A549 (cell line): ENCODE measurements around the gene ASB13. TPM values are rescaled to one million over a fixed set of nuclear protein-coding genes. Genes with fewer than 3 reads are reported as not detected.

Experiments
- ATAC-seq, 2 experiments: fragments of 200-7000 bp in 1 of 2; fragments of >200 bp in 1 of 2; cut with Nextera tagmentation in 1 of 2; cut with Tn5 transposase in 1 of 2; 3 replicates each; pipeline versions ENCODE4 v1.8.0 to v1.9.1; 2018 to 2020; ENCODE audit warnings: mild to moderate bottlenecking in 1 of 2, moderate library complexity in 1 of 2
- CTCF ChIA-PET: fragments of 300-600 bp; sonication (Branson Sonifier 250); formaldehyde crosslinking; extraction: SDS; loops from one replicate; lab custom pipeline; 2021; ENCODE audit warnings: antibody characterized with exemption, inconsistent platforms; lab: Yijun Ruan, JAX
- POLR2A ChIA-PET: fragments of 350-600 bp; formaldehyde crosslinking; extraction: SDS; loops from one replicate; lab custom pipeline; 2021; ENCODE audit warnings: antibody characterized with exemption, inconsistent platforms; lab: Yijun Ruan, JAX
- DNase-seq, 2 experiments: peaks; one replicate each; pipeline versions ENCODE4 v3.0.0 to v3.0.0-alpha.2; 2011 to 2016; ENCODE audit warnings: low read depth in 1 of 2, low spot score in 1 of 2
- FAIRE-seq: peaks from 2 replicates; lab custom pipeline; 2011; peaks lifted over from hg19 to GRCh38; lab: Jason Lieb, UNC
- H3K27ac ChIP-seq, 2 experiments: fragments of >200 bp; sonication (Bioruptor Twin); formaldehyde crosslinking; 3 replicates each; pipeline ENCODE4 v1.5.1; 2016 to 2017
- H3K4me1 ChIP-seq: fragments of >200 bp; sonication (Bioruptor Twin); formaldehyde crosslinking; 3 replicates; pipeline ENCODE4 v1.6.1; 2016
- H3K4me2 ChIP-seq: fragments of >200 bp; sonication (Bioruptor Twin); formaldehyde crosslinking; 3 replicates; pipeline ENCODE4 v1.6.1; 2016
- H3K4me3 ChIP-seq: fragments of >200 bp; sonication (Bioruptor Twin); formaldehyde crosslinking; 3 replicates; pipeline ENCODE4 v1.5.1; 2016
- H3K9me3 ChIP-seq: fragments of >200 bp; sonication (Bioruptor Twin); formaldehyde crosslinking; 3 replicates; pipeline ENCODE4 v1.6.1; 2016
- BHLHE40 ChIP-seq: IDR thresholded peaks from 2 replicates; pipeline ENCODE4 v1.6.1; 2012; ENCODE audit warnings: low read depth, low read length, inconsistent platforms
- CBX2 ChIP-seq: fragments of 200-600 bp; sonication (generic); IDR thresholded peaks from 2 replicates; pipeline ENCODE4 v1.6.1; 2016; ENCODE audit warnings: low read depth, mild to moderate bottlenecking, borderline replicate concordance
- CTCF ChIP-seq: fragments of >200 bp; sonication (Bioruptor Twin); formaldehyde crosslinking; IDR thresholded peaks from 3 replicates; pipeline ENCODE4 v1.5.1; 2016
- E2F6 ChIP-seq: IDR thresholded peaks from 2 replicates; pipeline ENCODE4 v1.6.1; 2012; ENCODE audit warnings: low read depth, borderline replicate concordance
- FOSL2 ChIP-seq, 2 experiments: fragments of 450-650 bp in 1 of 2; fragments of >200 bp in 1 of 2; sonication (Bioruptor Twin) in 1 of 2; formaldehyde crosslinking; IDR thresholded peaks; 2 replicates each; pipeline versions ENCODE4 v1.5.0 to v1.6.1; 2016 to 2020; ENCODE audit warnings: mild to moderate bottlenecking in 1 of 2, moderate library complexity in 1 of 2
- HDAC2 ChIP-seq: fragments of 200-600 bp; sonication (generic); IDR thresholded peaks from 2 replicates; pipeline ENCODE4 v1.6.1; 2016
- HES2 ChIP-seq: fragments of >200 bp; sonication (Bioruptor Twin); formaldehyde crosslinking; IDR thresholded peaks from 2 replicates; pipeline ENCODE4 v1.6.1; 2016
- JUN ChIP-seq, 2 experiments: fragments of >200 bp; sonication (Bioruptor Twin); formaldehyde crosslinking; IDR thresholded peaks; 2 replicates in 1 of 2; 3 replicates in 1 of 2; pipeline ENCODE4 v1.6.1; 2016 to 2017
- MAFK ChIP-seq: fragments of 450-650 bp; IDR thresholded peaks from 2 replicates; pipeline ENCODE4 v1.6.1; 2014; ENCODE audit not compliant: partially characterized antibody
- MAX ChIP-seq: IDR thresholded peaks from 2 replicates; pipeline ENCODE4 v1.6.1; 2012
- MAZ ChIP-seq: fragments of 150-350 bp; IDR thresholded peaks from 2 replicates; pipeline ENCODE4 v1.6.1; 2014; ENCODE audit warnings: antibody characterized with exemption, low read depth, low read length, borderline replicate concordance
- POLR2A ChIP-seq: IDR thresholded peaks from 2 replicates; pipeline ENCODE4 v1.6.1; 2012; ENCODE audit warnings: mild to moderate bottlenecking, low read length
- RAD21 ChIP-seq, 2 experiments: fragments of >200 bp in 1 of 2; sonication (Bioruptor Twin) in 1 of 2; formaldehyde crosslinking in 1 of 2; IDR thresholded peaks in 1 of 2; conservative IDR thresholded peaks in 1 of 2; 2 replicates in 1 of 2; 3 replicates in 1 of 2; pipeline ENCODE4 v1.6.1; 2012 to 2018; ENCODE audit warnings: inconsistent platforms in 1 of 2
- SREBF2 ChIP-seq: fragments of 450-650 bp; IDR thresholded peaks from 2 replicates; pipeline ENCODE4 v1.6.1; 2014; ENCODE audit warnings: mild to moderate bottlenecking, moderate library complexity
- ZC3H11A ChIP-seq: fragments of 450-650 bp; IDR thresholded peaks from 2 replicates; pipeline ENCODE4 v1.6.1; 2014; ENCODE audit warnings: antibody characterized with exemption, mild to moderate bottlenecking
- ZFP36 ChIP-seq: fragments of 450-650 bp; IDR thresholded peaks from 2 replicates; pipeline ENCODE4 v1.6.1; 2014; ENCODE audit warnings: borderline replicate concordance; ENCODE audit not compliant: partially characterized antibody
- WGBS: methylation state at CpG from one replicate; pipeline ENCODE4 v1.1.6; 2017; ENCODE audit errors: missing lambda C conversion rate; 5-methylcytosine and 5-hydroxymethylcytosine counted together
- polyA plus RNA-seq, 4 experiments: library from polyadenylated mRNA; depleted of rRNA in 3 of 4; stranded (reverse); fragments of >200 nt; fragmentation: RNase III in 1 of 4; extraction: RNeasy Plus Mini Kit Qiagen cat#74134 plus additional on column Dnase treatment in 1 of 4; gene quantifications; 2 replicates in 3 of 4; 3 replicates in 1 of 4; pipeline ENCODE4 v1.2.3, GENCODE V29; 2011 to 2017
- TF ChIP-seq, protein P1 (sequence below): fragments of 200-600 bp; sonication (generic); IDR thresholded peaks from 2 replicates; pipeline ENCODE4 v1.6.1; 2016; ENCODE audit warnings: antibody characterized with exemption, mild to moderate bottlenecking, moderate library complexity

The ASB13 gene
- polyA plus RNA-seq, 2 of the 4 experiments (the other 2 are of a cell fraction) = 10.9 to 12.9 TPM

DNA sequence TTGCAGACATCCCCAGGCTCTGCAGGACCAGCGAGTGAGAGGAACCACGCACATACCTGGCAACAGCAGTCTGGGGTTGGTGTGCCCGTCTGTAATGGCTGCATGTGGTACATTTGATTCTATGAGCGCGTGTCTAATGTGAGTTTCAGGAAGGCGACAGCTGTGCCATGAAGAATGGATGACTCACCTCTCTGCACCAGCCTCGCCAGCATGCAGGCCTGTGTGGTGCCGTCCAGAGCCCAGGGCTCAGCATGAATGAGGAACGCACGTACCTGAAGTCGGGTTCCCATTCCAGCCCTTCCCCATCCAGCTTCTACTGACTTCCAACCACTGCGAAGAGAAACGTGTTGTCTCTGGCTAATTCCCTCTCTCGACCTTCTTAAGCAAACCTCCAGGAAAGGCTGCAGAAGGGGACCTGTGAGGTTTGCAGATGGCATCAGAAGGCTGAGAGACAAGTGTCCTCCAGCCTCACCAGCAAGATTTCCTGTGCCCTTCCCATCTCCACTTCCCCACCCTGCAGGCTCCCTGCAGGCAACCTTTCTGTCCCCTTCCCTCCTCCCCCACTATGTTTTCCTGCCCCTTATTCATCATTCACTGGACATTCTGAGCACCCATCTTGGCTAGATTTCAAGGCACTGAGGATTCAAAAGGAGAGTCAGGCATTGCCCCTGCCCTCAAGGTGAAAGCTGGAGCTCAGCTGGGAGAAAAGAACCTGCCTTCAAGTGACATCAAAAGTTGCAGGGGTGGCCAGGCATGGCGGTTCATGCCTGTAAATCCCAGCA lies 54.3 kb downstream of the ASB13 start:
- peak overlapping the region; percentile 51 for H3K4me2 ChIP-seq
- peaks cover 68% of the 10 kb centered on the region for H3K4me1 ChIP-seq
- ChIA-PET CTCF (interaction anchor here (1.2 to 15.5 kb wide), 7 partner anchors 10 to 170 kb away, joined by 3 to 432 read pairs (median 6); no protein-coding TSS in a partner anchor), POLR2A (no interaction called here)
- peak overlapping the region; percentile 88 to 91 for H3K27ac ChIP-seq
- FAIRE-seq (no peak), DNase-seq (no peak), ATAC-seq (no peak)
- WGBS = 72% methylated on average over 15 of the region's 15 CpGs
- no peak for TF ChIP-seq ZFP36
- TF ChIP-seq HES2 = no peak
- peak; percentile 37; the same call in 1 of the 2 replicates for TF ChIP-seq MAX
- 0 out of 2 replicates have a peak, but pooled peaks have one; percentile 30 for TF ChIP-seq FOSL2 (IDR thresholded peaks at IDR 0.05)
- peak; percentile 62 for TF ChIP-seq FOSL2 (CRISPR knock-in tag; IDR thresholded peaks at IDR 0.05)
- H3K4me3 ChIP-seq = no peak overlapping the region
- H3K9me3 ChIP-seq = no peaks in the 10 kb centered on the region

DNA sequence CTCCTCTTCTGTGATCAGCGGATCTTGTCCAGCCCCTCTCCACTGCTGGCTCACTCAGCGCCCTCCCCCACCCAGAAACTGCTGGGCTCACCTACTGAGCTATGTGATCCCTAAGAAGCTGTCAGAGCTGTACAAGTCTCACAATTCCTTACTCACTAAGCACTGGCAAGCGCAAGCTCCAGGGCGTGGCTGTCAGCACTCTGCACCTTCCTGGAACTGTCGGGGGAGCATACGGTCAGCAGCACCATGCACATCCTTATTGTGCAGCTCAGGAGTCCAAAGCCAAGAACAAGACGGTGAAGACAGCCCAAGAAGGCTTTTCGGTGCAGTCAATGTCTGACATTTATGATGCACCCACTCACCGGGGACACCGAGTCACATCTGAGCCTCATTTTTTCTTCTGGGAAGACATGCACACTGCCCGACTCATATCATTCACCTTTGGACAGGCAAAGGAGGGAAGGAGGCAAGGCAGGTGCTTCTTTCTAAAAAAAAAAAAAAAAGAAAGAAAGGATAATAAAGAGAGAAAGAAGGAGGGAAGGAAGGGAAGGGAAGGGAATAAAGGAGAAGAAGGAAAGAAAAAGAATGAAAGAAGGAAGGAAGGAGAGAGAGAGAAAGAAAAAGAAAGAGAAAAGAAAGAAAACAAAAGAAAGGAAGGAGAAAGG lies 56.3 kb downstream of the ASB13 start:
- FAIRE-seq (no peak), DNase-seq (peak; percentile 74 to 81), ATAC-seq (peak; percentile 78 to 82)
- H3K4me2 ChIP-seq = peak overlapping the region; percentile 94
- TF ChIP-seq HDAC2 (peak; percentile 35; the same call in 1 of the 2 replicates), CTCF (no peak), E2F6 (peak; percentile 14; the same call in 1 of the 2 replicates), MAFK (no peak), BHLHE40 (no peak), SREBF2 (no peak), POLR2A (peak; percentile 16; the same call in 1 of the 2 replicates), JUN (IDR thresholded peaks at IDR 0.05) (0 out of 5 replicates have a peak, but pooled peaks have one; percentile 19 to 27), ZC3H11A (no peak), MAX (peak; percentile 65), RAD21 (conservative IDR thresholded peaks at IDR 0.05 in 1 of 2, IDR thresholded peaks at IDR 0.05 in 1 of 2) (peak in 1 of 2 experiments; percentile 15; a peak in 1 of 5 replicates), CBX2 (no peak), MAZ (no peak)
- TF ChIP-seq, protein P1, sequence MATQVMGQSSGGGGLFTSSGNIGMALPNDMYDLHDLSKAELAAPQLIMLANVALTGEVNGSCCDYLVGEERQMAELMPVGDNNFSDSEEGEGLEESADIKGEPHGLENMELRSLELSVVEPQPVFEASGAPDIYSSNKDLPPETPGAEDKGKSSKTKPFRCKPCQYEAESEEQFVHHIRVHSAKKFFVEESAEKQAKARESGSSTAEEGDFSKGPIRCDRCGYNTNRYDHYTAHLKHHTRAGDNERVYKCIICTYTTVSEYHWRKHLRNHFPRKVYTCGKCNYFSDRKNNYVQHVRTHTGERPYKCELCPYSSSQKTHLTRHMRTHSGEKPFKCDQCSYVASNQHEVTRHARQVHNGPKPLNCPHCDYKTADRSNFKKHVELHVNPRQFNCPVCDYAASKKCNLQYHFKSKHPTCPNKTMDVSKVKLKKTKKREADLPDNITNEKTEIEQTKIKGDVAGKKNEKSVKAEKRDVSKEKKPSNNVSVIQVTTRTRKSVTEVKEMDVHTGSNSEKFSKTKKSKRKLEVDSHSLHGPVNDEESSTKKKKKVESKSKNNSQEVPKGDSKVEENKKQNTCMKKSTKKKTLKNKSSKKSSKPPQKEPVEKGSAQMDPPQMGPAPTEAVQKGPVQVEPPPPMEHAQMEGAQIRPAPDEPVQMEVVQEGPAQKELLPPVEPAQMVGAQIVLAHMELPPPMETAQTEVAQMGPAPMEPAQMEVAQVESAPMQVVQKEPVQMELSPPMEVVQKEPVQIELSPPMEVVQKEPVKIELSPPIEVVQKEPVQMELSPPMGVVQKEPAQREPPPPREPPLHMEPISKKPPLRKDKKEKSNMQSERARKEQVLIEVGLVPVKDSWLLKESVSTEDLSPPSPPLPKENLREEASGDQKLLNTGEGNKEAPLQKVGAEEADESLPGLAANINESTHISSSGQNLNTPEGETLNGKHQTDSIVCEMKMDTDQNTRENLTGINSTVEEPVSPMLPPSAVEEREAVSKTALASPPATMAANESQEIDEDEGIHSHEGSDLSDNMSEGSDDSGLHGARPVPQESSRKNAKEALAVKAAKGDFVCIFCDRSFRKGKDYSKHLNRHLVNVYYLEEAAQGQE = no peak
- peak overlapping the region; percentile 88 to 91 for H3K27ac ChIP-seq
- no peaks in the 10 kb centered on the region for H3K9me3 ChIP-seq
- POLR2A ChIA-PET = interaction anchor here (1.0 to 1.5 kb wide), 5 partner anchors 16 to 164 kb away, joined by 3 to 13 read pairs (median 8); no protein-coding TSS in a partner anchor
- CTCF ChIA-PET = interaction anchor here (0.8 to 4.4 kb wide), 4 partner anchors 12 to 127 kb away, joined by 3 to 29 read pairs (median 3); no protein-coding TSS in a partner anchor
- H3K4me3 ChIP-seq = peak overlapping the region; percentile 29; the same call in 2 of the 3 replicates
- H3K4me1 ChIP-seq = peaks cover 59% of the 10 kb centered on the region
- WGBS = 0% methylated on average over 10 of the region's 11 CpGs
